Adipose tissue (tissue), 3 donors: Measurements from ENCODE around the gene EGLN3. TPM values are rescaled to one million over a fixed set of nuclear protein-coding genes. Genes with fewer than 3 reads are reported as not detected.

Experiments used
- H3K27ac ChIP-seq: one replicate; pipeline ENCODE4 v1.5.1; 2013; ENCODE audit warnings: low read depth, low read length
- WGBS, 3 donors: extraction: QIAGEN DNeasy Blood & Tissue Kit; methylation state at CpG; one replicate each; pipeline ENCODE4 v1.1.7; 2013; 5-methylcytosine and 5-hydroxymethylcytosine counted together
- polyA plus RNA-seq, 3 donors: library from polyadenylated mRNA; stranded (reverse); fragments of 200-250 nt; gene quantifications; one replicate each; pipeline ENCODE4 v1.2.3, GENCODE V29; 2013
- donor health status: healthy with polysubstance abuse.
- donor health status: Bipolar disorder and iron deficiency.
- donor health status: healthy.

EGLN3 gene
- polyA plus RNA-seq, 3 donors = 2.9 to 8.4 (median 3.9) TPM

DNA sequence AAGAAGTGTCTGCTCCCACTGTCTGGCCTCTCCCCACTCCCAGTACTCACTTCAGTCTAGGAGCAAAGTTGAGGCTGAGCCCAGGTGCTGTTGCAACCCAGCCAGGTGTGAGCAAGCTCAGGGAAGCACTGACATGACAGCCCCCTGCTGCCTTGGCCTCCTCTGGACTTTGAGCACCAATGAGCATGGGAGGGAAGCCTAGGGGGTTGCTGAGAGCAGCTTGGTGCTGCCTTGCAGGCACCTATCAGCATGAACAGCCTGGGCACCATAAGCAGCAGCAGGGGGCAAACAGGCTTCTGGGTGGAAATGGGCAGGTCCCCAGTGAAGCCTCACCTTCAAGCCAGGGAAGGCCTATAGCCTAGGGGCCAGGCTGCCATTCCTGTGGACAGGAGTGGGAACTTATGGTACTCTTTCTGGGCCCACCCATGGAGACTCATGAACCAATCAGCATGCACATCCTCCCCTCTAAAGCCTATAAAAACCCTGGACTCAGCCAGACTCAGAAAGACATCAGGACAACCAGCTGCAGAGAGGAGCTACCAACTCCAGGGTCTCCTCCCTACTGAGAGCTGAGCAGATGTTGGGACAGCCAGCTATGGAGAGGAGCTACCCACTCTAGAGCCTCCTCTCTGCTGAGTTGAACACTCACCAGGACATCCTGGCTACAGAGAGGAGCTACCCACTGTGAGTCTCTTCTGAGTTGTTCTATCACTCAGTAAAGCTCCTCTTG, 49.3 kb downstream of the EGLN3 start:
- no peak overlapping the region for H3K27ac ChIP-seq

DNA sequence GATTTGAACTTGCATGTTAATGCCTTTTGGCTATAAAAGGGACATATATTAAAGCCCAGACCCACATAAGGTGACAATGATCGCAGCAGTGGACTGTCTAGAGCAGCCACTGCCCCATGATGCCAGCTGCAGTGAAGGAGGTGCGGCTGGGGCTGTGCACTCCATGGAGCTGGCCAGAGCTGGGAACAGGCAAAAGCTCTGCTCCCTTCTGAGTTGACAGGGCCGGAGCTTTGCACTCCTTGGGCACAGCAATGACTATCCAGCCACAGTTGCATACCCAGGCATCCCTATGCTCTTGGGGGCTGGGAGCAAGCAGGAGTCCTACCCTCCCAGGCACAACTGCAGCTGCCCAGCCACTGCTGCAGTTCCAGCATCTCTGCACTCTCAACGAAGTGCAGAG, 50.2 kb downstream of the EGLN3 start:
- WGBS, 3 donors = 81 to 93% (median 90%) methylated on average over 4 of the region's 4 CpGs
- no peak overlapping the region for H3K27ac ChIP-seq

DNA sequence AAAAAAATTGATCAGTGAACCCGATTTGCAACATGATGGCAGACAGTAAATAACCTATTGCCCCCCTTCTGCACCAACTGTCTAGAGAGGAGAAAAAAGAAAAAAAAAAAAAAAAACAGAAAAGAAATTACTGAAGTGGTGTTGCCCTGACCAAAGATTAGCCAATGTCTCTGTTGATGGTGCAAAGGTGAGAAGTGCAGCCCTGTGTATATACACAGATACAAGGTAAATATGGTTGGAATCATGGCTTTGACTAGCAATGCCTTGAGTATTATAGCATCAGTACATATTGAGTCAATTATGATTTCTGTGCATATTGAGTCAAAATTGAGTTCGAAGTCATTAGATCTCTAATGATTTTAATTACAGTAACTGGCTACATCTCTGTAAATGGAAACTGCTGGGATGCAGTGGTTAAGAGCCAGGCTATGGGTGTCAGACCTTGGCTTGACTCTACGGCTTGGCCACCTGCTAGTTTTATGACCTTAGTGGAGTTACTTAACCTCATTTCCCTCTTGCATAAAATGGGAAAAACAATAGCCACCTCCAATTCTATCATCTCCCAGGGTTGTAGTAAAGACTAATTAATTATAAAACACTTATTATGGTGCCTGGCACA, 51.0 kb downstream of the EGLN3 start:
- 72 to 78% (median 75%) methylated on average over 3 of the region's 3 CpGs for WGBS, 3 donors
- H3K27ac ChIP-seq = no peak overlapping the region

DNA sequence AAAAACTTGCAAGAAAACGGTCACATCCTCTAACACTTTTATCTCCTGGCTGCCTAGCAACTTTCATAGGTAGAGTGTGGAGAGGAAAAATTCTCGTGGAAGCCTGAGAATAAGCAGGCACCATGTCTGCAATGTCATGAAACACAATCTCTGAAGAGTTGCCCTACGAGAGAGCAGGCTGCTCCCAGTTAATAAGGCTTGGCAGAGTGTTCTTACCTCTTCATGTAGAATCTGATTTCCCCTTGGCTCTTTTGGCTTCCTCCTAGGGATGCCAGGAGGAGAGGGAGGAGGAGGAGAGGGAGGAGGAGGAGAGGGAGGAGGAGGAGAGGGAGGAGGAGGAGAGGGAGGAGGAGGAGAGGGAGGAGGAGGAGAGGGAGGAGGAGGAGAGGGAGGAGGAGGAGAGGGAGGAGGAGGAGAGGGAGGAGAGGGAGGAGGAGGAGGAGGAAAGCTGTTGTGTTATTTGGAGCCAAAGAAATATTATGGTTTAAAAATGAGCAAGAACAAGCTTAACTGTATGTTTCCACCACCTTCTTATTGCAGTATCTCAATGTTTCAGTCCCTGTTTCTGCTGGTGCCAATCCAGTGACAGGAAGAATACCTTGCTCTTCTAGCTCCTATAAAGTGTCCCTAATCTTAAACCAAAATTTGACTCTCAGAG, 52.9 kb downstream of the EGLN3 start:
- 47 to 50% (median 48%) methylated on average over 3 of the region's 3 CpGs for WGBS, 3 donors
- no peak overlapping the region for H3K27ac ChIP-seq

DNA sequence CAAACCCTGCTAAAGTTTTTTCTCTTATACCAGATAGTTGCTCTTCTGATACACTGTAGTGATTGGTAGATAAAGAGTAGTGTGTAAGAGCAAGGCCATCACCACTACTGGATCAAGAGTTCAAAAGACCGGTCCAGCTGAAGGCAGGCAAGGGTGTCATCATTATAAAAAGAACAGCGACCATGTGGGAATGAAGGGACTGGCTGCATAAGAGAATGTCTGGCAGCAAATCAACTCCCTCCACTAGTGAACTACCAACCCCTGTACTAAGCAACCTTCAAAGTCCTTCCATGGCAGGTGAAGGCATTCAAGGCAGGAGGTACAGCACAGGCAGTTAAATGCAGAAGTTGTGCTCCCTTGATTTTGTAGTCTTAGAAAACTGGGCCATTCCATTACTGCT, 53.5 kb downstream of the EGLN3 start:
- 74 to 87% (median 85%) methylated on average over 2 of the region's 2 CpGs for WGBS, 3 donors

DNA sequence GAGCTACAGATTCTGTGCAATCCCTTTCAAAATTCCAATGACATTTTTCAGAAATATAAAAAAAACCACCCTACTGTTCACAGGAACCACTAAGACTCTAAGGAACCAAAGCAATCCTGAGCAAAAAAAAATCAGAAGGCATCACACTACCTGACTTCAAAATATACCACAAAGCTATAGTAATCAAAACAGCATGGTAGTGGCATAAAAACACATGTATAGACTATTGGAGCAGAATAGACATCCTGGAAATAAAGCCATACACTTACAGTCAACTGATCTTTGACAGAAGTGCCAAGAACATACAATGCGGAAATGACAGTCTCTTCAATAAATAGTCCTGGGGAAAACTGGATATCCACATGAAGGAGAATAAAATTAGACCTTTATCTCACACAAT, 56.5 kb downstream of the EGLN3 start:
- H3K27ac ChIP-seq = no peak overlapping the region
- 92 to 95% (median 93%) methylated on average over 1 of the region's 1 CpG for WGBS, 3 donors

More for the DNA sequence above, 53.5 kb downstream of the EGLN3 start:
- no peak overlapping the region for H3K27ac ChIP-seq

DNA sequence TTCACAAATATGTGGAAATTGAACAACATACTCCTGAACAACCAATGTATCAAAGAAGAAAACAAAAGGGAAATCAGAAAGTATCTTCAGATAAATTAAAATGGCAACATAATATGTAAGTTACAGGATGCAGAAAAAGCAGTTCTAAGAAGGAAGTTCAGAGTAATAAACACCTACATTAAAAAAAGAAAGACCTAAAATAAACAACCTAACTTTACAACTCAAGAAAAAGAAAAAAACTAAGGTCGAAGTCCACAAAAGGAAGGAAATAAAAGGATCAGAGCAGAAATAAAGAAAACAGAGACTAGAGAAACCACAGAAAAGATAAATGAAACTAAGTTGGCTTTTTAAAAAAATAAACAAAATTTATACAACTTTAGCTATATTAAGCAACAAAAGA, 59.2 kb downstream of the EGLN3 start:
- 52 to 77% (median 57%) methylated on average over 1 of the region's 1 CpG for WGBS, 3 donors
- H3K27ac ChIP-seq = no peak overlapping the region

DNA sequence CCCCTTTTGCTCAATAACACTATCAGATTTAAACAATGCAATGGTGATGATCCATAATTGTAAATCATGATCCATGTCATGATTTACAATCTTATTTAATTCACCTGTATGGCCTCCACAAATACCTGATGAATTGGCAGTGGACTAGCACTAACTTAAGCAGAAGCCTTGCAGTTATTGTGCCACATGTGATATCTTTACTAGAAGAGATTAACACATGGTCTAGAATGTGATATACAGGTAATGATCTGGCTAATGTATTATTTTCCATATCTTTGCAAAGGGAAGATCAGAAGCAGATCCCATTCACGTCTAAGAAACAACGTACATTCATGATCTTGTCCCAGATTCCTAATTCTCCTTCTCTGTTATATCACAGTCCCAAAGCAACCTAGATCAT, 66.0 kb downstream of the EGLN3 start:
- no peak overlapping the region for H3K27ac ChIP-seq
- WGBS, 3 donors = 89 to 94% (median 94%) methylated on average over 2 of the region's 2 CpGs

DNA sequence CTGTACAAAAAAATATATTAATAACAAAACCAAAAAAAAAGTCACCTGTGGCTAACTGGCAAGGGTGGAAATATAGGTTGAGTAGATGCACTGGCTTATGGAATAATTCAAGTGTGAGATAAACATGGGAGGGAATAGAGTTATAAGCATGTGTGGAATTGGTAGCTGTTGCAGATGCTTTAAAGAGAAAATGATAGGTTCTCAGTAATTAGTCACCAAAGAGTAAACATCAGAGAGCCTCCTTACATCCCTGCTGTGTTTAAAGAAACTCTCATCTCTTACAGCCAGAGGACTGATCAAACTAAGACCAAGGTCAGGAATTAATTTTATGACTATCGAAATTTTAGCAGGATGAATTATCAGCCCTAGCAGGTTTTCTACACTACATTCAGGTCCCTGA, 70.5 kb downstream of the EGLN3 start:
- 67 to 97% (median 89%) methylated on average over 1 of the region's 1 CpG for WGBS, 3 donors
- no peak overlapping the region for H3K27ac ChIP-seq

DNA sequence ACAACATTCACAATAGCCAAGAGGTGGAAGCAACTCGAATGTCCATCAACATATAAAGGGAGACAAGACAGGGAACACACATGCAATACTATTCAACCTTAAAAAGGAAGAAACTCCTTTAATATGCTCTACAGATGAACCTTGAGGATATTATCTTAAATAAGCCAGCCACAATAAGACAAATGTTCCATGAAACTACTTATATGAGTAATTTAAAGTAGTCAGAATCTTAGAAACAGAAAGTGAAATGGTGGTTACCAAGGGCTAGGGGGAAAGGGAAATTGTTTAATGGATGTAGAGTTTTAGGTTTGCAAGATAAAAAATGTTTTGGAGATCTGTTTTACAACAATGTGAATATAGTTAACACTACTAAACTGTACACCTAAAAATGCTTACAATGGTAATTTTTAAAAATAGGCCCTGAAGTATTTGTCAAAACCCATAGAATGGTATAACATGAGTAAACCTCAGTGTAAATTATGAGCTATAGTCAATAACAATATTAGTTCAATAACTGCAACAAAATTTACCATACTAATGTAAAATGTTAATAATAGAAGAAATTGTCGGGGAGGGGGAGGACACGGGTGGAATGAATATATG, 71.1 kb downstream of the EGLN3 start:
- 73 to 94% (median 93%) methylated on average over 3 of the region's 3 CpGs for WGBS, 3 donors
- H3K27ac ChIP-seq = no peak overlapping the region

DNA sequence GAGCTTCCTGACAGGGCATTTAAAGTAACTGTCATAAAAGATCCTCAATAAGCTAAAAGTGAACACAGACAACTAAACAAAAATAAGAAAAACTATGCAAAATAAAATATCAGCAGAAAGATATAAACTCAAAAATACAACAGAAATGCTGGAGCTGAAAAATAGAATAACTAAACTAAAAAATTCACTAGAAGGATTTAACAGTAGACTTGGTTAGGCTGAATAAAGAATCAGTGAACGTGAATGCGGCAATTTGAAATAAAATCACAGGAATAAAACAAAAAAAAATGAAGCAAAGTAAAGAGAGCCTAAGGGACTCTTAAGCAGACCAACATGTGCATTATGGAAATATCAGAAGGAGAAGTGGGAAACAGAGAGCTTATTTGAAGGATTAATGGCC, 74.6 kb downstream of the EGLN3 start:
- H3K27ac ChIP-seq = no peak overlapping the region
- WGBS, 3 donors = 92 to 97% (median 95%) methylated on average over 2 of the region's 2 CpGs
